Measurements from ENCODE around the gene FMNL3. TPM values are rescaled to one million over a fixed set of nuclear protein-coding genes. Genes with fewer than 3 reads are reported as not detected.
"Not testable (repeated sequence)": the region's sequence is repeated elsewhere in the genome, so short reads cannot be mapped to it uniquely, and the experiment has no call there.

FMNL3 gene
- polyA plus RNA-seq, 1 of the 3 experiments (the other 2 are of a cell fraction): 10.2 TPM

- TF ChIP-seq USF2 (IDR thresholded peaks at IDR 0.05; ENCODE audit: borderline replicate concordance, low read depth, low read length): no peak
- TF ChIP-seq FOXM1 (IDR thresholded peaks at IDR 0.05; ENCODE audit: low read depth): no peak
- peak; percentile 30; the same call in 1 of the 2 replicates for TF ChIP-seq CTCF (IDR thresholded peaks at IDR 0.05)
- peak; percentile 32; the same call in 1 of the 2 replicates for TF ChIP-seq RAD21 (IDR thresholded peaks at IDR 0.05; ENCODE audit: low read length)
These were observed 13.0 kb upstream of the FMNL3 start for GRCh38 chr12:49720214-49720613.

GRCh38 chr12:49717800-49718199, 10.6 kb upstream of the FMNL3 start:
- H3K79me2 ChIP-seq (ENCODE audit: insufficient read depth); H3K4me1 ChIP-seq (ENCODE audit: control insufficient read depth in 1 of 2, insufficient read depth in 2 of 2, low read depth in 1 of 2, low read length in 1 of 2); H3K4me2 ChIP-seq; H3K27ac ChIP-seq (ENCODE audit: low read depth in 2 of 2, low read length in 1 of 2); H2AFZ ChIP-seq (ENCODE audit: low read depth); POLR2A ChIA-PET; DNase-seq; H3K27me3 ChIP-seq (ENCODE audit: insufficient read depth); H3K4me3 ChIP-seq (ENCODE audit: low read depth in 2 of 2, low read length in 1 of 2); H3K9me3 ChIP-seq; H4K20me1 ChIP-seq (ENCODE audit: insufficient read depth); H3K36me3 ChIP-seq (replicated peaks in 1 of 2; ENCODE audit: control insufficient read depth in 1 of 2, insufficient read depth in 2 of 2, low read length in 1 of 2); H3F3A ChIP-seq (replicated peaks; ENCODE audit: insufficient read depth); H3K9ac ChIP-seq; H3K9me2 ChIP-seq: not testable (repeated sequence)
- WGBS (ENCODE audit: low lambda C conversion rate): 29% methylated on average over 3 of the region's 3 CpGs
- CTCF ChIA-PET: interaction anchor here (0.7 to 22.7 kb wide), 4 partner anchors 10 to 72 kb away, joined by 3 to 590 read pairs (median 14); partner anchors contain the start of gene FMNL3

More at GRCh38 chr12:49720214-49720613, 13.0 kb upstream of the FMNL3 start:
- no peak overlapping the region for H3K9ac ChIP-seq
- H3K4me3 ChIP-seq (ENCODE audit: low read depth in 2 of 2, low read length in 1 of 2): no peak overlapping the region
- no peak for DNase-seq
- peaks cover 5% of the 10 kb centered on the region for H3F3A ChIP-seq (replicated peaks; ENCODE audit: insufficient read depth)
- no peaks in the 10 kb centered on the region for H3K9me2 ChIP-seq
- no peak overlapping the region for H3K4me2 ChIP-seq
- no peak overlapping the region for H2AFZ ChIP-seq (ENCODE audit: low read depth)
- no peaks in the 10 kb centered on the region for H3K79me2 ChIP-seq (ENCODE audit: insufficient read depth)
- CTCF ChIA-PET: interaction anchor here (0.8 to 22.7 kb wide), 4 partner anchors 9 to 74 kb away, joined by 3 to 590 read pairs (median 4); partner anchors contain the start of gene TMBIM6
- no peaks in the 10 kb centered on the region for H3K36me3 ChIP-seq (replicated peaks in 1 of 2; ENCODE audit: control insufficient read depth in 1 of 2, insufficient read depth in 2 of 2, low read length in 1 of 2)
- H3K9me3 ChIP-seq: no peaks in the 10 kb centered on the region
- no peaks in the 10 kb centered on the region for H3K4me1 ChIP-seq (ENCODE audit: control insufficient read depth in 1 of 2, insufficient read depth in 2 of 2, low read depth in 1 of 2, low read length in 1 of 2)
- H3K27ac ChIP-seq (ENCODE audit: low read depth in 2 of 2, low read length in 1 of 2): no peak overlapping the region
- WGBS (ENCODE audit: low lambda C conversion rate): 68% methylated on average over 1 of the region's 1 CpG
- POLR2A ChIA-PET: interaction anchor here (1.2 kb wide), 1 partner anchor 21 kb away, joined by 5 read pairs; the partner anchor contains the start of gene TMBIM6
- H3K27me3 ChIP-seq (ENCODE audit: insufficient read depth): no peaks in the 10 kb centered on the region; the same call in 1 of the 2 replicates
- H4K20me1 ChIP-seq (ENCODE audit: insufficient read depth): no peaks in the 10 kb centered on the region

GRCh38 chr12:49716553-49716952, 9.3 kb upstream of the FMNL3 start:
- ChIA-PET POLR2A (interaction anchor here (1.3 kb wide), 1 partner anchor 25 kb away, joined by 4 read pairs; no protein-coding TSS in a partner anchor), CTCF (interaction anchor here (0.7 to 22.7 kb wide), 5 partner anchors 9 to 71 kb away, joined by 3 to 590 read pairs (median 4); partner anchors contain the start of genes FMNL3 and TMBIM6)
- H3K36me3 ChIP-seq (replicated peaks in 1 of 2; ENCODE audit: control insufficient read depth in 1 of 2, insufficient read depth in 2 of 2, low read length in 1 of 2): no peaks in the 10 kb centered on the region
- H3K9me2 ChIP-seq: no peaks in the 10 kb centered on the region
- DNase-seq: no peak
- no peaks in the 10 kb centered on the region for H3K79me2 ChIP-seq (ENCODE audit: insufficient read depth)
- H4K20me1 ChIP-seq (ENCODE audit: insufficient read depth): no peaks in the 10 kb centered on the region
- no peaks in the 10 kb centered on the region for H3K4me1 ChIP-seq (ENCODE audit: control insufficient read depth in 1 of 2, insufficient read depth in 2 of 2, low read depth in 1 of 2, low read length in 1 of 2)
- no peak overlapping the region for H3K9ac ChIP-seq
- no peaks in the 10 kb centered on the region for H3K9me3 ChIP-seq
- H3K4me2 ChIP-seq: no peak overlapping the region
- H3F3A ChIP-seq (replicated peaks; ENCODE audit: insufficient read depth): peaks cover 5% of the 10 kb centered on the region
- WGBS (ENCODE audit: low lambda C conversion rate): 29% methylated on average over 2 of the region's 2 CpGs
- H3K27ac ChIP-seq (ENCODE audit: low read depth in 2 of 2, low read length in 1 of 2): no peak overlapping the region
- no peaks in the 10 kb centered on the region; the same call in 1 of the 2 replicates for H3K27me3 ChIP-seq (ENCODE audit: insufficient read depth)
- H3K4me3 ChIP-seq (ENCODE audit: low read depth in 2 of 2, low read length in 1 of 2): no peak overlapping the region
- TF ChIP-seq PBX3 (IDR thresholded peaks at IDR 0.05) (no peak), CHD2 (IDR thresholded peaks at IDR 0.05; ENCODE audit: low read length, partially characterized antibody) (no peak), USF2 (IDR thresholded peaks at IDR 0.05; ENCODE audit: borderline replicate concordance, low read depth, low read length) (no peak), RCOR1 (IDR thresholded peaks at IDR 0.05; ENCODE audit: low read length) (no peak), TCF12 (IDR thresholded peaks at IDR 0.05) (no peak), TEAD4 (IDR thresholded peaks at IDR 0.05; ENCODE audit: borderline replicate concordance, insufficient read depth) (no peak), FOXM1 (IDR thresholded peaks at IDR 0.05; ENCODE audit: low read depth) (no peak), IRF3 (IDR thresholded peaks at IDR 0.05; ENCODE audit: low read depth, low read length) (no peak), RXRA (IDR thresholded peaks at IDR 0.05; ENCODE audit: borderline replicate concordance, low read depth) (no peak)
- H2AFZ ChIP-seq (ENCODE audit: low read depth): no peak overlapping the region
